HG03280 (cell line): Measurements from ENCODE around the gene LRCH2.

Source experiments
- ATAC-seq: cut with Tn5 transposase; IDR thresholded peaks from one replicate; pipeline ENCODE4 v1.9.1; 2021; ENCODE audit warnings: mild to moderate bottlenecking, moderate library complexity; ENCODE audit not compliant: unreplicated experiment

Gene LRCH2

DNA sequence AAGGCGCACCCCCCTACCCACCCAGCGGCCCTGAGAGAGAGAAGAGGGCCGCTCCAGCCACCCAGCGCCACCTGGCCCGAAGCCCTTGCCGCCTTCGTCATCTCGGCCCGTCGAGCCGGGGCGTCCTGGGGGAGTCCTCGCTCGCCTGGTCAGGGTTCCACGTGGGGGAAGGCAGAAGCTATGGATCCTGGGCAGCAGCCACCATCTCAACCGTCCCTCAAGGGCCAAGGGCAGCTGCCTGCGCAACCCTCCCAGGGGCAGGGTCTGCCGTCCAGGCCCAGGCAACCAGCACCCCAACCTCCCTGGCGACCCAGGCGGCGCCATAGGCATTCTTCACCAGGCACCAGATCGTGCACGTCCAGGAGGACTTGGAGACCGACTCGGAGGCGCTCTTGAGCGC, 165.0 kb downstream of the LRCH2 start:
- ATAC-seq: no peak

DNA sequence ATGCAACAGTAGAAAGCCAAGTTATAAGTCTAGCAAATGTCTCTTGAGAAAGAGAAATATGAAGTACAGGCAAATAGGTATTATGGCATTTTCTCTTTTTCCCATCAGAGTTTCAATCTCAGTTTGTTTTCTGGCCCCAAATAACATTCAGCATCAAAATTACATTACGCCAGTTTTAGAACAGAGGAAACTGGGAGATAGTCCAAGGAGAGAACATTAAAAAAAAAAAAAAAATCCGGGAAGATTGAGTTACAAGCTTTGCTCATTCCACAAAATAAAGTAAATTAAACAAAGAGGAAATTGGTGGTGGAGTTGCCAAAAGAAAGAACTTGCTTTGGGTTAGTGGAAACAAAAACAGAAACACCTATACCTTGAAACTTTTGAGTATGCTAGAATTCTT, 166.1 kb downstream of the LRCH2 start:
- no peak for ATAC-seq

DNA sequence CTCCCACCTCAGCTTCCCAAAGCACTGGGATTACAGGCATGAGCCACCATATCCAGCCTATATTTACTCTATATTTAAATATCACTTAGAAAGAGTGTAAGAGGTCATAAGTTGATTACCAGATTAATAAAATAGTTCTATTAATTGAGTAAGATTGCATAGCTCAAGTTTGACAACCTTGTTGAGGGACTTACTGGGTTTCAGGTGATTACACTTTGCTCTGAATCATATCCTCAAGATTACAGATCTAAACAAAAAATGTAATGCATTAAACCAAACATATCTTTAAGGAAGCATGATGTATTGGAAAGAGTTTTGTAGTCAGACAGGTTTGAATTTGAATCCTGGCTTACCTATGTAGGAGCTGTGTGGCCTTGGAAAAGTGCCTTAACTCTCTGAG, 168.6 kb downstream of the LRCH2 start:
- no peak for ATAC-seq
